Measurements from ENCODE around the gene UQCRFS1.

UQCRFS1 gene

DNA sequence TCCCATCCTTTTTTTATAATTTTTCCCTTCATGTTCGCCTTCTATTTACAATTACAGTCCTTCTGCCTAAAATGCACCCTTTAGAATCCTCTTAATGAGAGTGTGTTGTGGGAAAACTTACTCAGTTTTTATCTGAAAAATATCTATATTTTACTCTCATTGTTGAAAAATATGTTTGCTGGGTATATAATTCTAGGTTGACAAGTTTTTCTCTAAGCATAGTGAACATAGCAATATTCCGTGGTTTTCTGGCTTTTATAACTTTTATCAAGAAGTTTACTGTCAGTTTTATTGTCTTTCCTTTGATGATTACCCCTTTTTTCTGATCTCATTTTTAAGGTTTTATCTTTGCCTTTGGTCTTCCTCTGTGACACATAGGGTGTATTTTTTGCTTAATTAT, 57.3 kb downstream of the UQCRFS1 start:
- no peak for DNase-seq (ENCODE audit: low spot score)

Measured in RKO (cell line).